Tibial nerve (tissue), 4 donors: ENCODE data around the gene GNA12.

Experiments
- EP300 ChIP-seq, 2 donors: sonication (generic); formaldehyde crosslinking; IDR thresholded peaks; one replicate each; pipeline ENCODE4 v1.6.1; 2017; ENCODE audit warnings: antibody characterized with exemption in 2 of 2, mild to moderate bottlenecking in 1 of 2
- POLR2A ChIP-seq, 2 donors: fragments of 450-650 bp; IDR thresholded peaks; one replicate each; pipeline ENCODE4 v1.6.1; 2017; ENCODE audit warnings: antibody characterized with exemption in 2 of 2, mild to moderate bottlenecking in 2 of 2, moderate library complexity in 2 of 2
- TF ChIP-seq, protein P1 (sequence below), 5 experiments: fragments of 200-600 bp in 3 of 5; fragments of 450-650 bp in 2 of 5; sonication (generic) in 3 of 5; IDR thresholded peaks; one replicate each; pipeline ENCODE4 v1.5.1; 2016 to 2019; ENCODE audit warnings: antibody characterized with exemption in 5 of 5, mild to moderate bottlenecking in 3 of 5, moderate library complexity in 2 of 5

DNA sequence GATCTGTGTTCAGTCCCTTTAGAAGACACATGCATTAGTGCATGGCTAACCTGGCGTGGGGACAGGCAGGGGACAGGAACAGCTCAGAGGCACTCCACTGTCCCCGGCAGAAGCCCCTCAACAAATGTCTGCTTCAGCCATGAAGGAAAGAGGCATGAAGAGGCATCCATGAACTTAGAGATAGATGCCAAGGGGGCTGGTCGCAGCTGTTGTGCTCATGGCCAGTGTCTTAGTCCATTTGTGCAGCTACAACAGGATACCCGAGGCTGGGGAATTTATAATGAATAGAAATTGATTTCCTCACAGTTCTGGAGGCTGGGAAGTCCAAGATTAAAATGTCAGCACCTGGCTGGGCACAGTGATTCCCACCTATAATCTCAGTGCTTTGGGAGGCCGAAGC, 14.5 kb upstream of the GNA12 start:
- TF ChIP-seq, protein P1, sequence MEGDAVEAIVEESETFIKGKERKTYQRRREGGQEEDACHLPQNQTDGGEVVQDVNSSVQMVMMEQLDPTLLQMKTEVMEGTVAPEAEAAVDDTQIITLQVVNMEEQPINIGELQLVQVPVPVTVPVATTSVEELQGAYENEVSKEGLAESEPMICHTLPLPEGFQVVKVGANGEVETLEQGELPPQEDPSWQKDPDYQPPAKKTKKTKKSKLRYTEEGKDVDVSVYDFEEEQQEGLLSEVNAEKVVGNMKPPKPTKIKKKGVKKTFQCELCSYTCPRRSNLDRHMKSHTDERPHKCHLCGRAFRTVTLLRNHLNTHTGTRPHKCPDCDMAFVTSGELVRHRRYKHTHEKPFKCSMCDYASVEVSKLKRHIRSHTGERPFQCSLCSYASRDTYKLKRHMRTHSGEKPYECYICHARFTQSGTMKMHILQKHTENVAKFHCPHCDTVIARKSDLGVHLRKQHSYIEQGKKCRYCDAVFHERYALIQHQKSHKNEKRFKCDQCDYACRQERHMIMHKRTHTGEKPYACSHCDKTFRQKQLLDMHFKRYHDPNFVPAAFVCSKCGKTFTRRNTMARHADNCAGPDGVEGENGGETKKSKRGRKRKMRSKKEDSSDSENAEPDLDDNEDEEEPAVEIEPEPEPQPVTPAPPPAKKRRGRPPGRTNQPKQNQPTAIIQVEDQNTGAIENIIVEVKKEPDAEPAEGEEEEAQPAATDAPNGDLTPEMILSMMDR (IDR thresholded peaks at IDR 0.05): no peak
- TF ChIP-seq EP300 (IDR thresholded peaks at IDR 0.05): no peak
- no peak for TF ChIP-seq POLR2A (IDR thresholded peaks at IDR 0.05)
